HTR-8/SVneo (cell line): Measurements from ENCODE around the gene MRPL55.
A peak's percentile ranks its signal among the peaks of the same experiment; 100 is the strongest.

Experiments used
- DNase-seq: peaks from one replicate; pipeline ENCODE4 v3.0.0; 2011; ENCODE audit warnings: low spot score, mixed read lengths; ENCODE audit not compliant: insufficient read length
- FAIRE-seq: peaks from 2 replicates; lab custom pipeline; 2011; peaks lifted over from hg19 to GRCh38; lab: Jason Lieb, UNC

MRPL55 gene

GRCh38 chr1:228104526-228105269 is 4.4 kb downstream of the MRPL55 start:
- FAIRE-seq (no peak), DNase-seq (no peak)

DNA sequence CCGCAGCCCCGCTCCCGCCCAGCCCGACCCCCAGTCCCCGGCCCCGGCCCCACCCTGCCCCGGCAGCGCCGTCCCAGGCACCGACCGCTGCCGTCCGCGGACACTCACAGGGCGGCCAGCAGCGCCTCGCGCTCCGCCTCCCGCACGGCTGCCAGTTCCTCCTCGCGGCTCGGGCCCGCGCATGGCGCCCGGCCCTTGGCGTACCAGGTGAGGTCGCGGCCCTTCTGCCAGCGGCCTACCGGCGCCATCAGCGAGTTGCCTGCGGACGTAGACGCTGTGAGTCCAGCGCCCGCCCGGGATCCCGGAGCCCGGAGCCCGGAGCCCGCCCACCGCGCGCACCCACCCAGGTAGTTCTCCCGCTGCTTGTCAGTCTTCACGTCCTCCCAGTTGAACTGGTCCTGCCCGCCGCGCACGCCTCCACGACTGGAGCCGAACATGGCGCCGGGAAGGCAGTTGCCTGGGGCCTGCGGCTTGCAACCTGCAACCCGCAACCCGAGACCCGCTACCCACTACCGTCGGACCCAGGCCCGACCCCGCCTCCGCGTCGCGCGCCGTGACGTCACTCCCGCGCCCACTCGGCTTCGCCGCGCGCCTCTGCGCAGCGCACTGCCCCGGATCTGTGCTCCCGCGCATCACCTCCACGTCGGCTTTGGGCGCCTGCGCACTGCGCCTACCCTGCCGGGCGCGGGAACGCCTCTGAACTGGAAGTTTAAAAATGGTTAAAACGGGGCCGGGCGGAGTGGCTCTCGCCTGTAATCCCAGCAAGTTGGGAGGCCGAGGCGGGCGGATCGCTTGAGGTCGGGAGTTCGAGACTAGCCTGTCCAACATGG is 6.1 kb downstream of the MRPL55 start, which contains the start of gene C1orf35:
C1orf35 (minus strand) TSS at position 535 of the 830 bp plus-strand sequence; CDS start at position 437, 98 bp downstream.
- peak; percentile 99 for FAIRE-seq
- DNase-seq: peak; percentile 98

- FAIRE-seq (peak; percentile 20), DNase-seq (no peak)
Measured at GRCh38 chr1:228101994-228102790, 6.9 kb downstream of the MRPL55 start.

GRCh38 chr1:228101614-228101993 is 7.5 kb downstream of the MRPL55 start:
- DNase-seq (no peak), FAIRE-seq (no peak)

- no peak for FAIRE-seq
- no peak for DNase-seq
Measured at GRCh38 chr1:228100822-228101613, 8.1 kb downstream of the MRPL55 start.

DNA sequence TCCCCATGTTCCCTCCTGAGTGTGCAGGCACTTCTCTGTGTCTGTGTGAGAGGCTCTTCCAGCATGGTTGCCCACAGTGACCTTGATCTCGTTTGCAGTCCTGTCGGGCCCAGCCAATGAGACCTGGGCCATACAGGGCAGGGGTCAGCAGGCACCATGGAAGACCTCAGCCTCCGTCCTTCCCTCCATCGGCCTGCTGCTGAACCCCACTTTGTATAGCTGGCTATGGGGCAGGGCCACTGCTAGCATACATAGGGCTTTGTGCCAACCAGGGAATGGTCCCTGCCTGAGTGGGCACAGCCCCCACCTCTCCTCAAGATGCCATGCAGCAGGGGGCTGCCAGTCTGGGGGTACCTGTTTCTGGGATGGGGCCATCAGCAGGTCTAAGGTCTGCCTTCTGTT is 9.8 kb downstream of the MRPL55 start:
- no peak for FAIRE-seq
- DNase-seq: no peak

DNA sequence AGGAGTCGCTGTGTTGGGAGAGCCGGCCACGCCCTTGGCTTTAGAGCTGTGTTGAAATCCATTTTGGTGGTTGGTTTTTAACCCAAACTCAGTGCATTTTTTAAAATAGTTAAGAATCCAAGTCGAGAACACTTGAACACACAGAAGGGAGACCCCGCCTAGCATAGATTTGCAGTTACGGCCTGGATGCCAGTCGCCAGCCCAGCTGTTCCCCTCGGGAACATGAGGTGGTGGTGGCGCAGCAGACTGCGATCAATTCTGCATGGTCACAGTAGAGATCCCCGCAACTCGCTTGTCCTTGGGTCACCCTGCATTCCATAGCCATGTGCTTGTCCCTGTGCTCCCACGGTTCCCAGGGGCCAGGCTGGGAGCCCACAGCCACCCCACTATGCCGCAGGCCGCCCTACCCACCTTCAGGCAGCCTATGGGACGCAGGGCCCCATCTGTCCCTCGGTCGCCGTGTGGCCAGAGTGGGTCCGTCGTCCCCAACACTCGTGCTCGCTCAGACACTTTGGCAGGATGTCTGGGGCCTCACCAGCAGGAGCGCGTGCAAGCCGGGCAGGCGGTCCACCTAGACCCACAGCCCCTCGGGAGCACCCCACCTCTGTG is 10.7 kb downstream of the MRPL55 start:
- DNase-seq (no peak), FAIRE-seq (no peak)

DNA sequence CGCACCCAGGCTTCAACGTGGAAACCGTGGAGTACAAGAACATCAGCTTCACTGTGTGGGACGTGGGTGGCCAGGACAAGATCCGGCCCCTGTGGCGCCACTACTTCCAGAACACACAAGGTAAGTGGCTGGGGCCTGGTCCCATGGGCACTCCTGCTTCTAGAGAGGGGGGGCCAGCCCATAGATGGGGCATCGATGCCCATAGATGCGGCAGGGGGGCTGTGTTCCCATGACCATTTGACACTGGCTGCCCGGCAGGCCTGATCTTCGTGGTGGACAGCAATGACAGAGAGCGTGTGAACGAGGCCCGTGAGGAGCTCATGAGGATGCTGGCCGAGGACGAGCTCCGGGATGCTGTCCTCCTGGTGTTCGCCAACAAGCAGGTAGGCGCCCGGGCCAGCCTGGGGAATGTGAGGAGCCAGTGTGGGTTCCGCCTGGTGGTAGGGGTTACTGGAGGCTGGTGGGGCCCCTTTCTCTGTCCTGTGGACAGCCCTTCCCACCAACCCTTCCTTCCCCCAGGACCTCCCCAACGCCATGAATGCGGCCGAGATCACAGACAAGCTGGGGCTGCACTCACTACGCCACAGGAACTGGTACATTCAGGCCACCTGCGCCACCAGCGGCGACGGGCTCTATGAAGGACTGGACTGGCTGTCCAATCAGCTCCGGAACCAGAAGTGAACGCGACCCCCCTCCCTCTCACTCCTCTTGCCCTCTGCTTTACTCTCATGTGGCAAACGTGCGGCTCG is 11.6 kb downstream of the MRPL55 start:
- FAIRE-seq: no peak
- DNase-seq: no peak

DNA sequence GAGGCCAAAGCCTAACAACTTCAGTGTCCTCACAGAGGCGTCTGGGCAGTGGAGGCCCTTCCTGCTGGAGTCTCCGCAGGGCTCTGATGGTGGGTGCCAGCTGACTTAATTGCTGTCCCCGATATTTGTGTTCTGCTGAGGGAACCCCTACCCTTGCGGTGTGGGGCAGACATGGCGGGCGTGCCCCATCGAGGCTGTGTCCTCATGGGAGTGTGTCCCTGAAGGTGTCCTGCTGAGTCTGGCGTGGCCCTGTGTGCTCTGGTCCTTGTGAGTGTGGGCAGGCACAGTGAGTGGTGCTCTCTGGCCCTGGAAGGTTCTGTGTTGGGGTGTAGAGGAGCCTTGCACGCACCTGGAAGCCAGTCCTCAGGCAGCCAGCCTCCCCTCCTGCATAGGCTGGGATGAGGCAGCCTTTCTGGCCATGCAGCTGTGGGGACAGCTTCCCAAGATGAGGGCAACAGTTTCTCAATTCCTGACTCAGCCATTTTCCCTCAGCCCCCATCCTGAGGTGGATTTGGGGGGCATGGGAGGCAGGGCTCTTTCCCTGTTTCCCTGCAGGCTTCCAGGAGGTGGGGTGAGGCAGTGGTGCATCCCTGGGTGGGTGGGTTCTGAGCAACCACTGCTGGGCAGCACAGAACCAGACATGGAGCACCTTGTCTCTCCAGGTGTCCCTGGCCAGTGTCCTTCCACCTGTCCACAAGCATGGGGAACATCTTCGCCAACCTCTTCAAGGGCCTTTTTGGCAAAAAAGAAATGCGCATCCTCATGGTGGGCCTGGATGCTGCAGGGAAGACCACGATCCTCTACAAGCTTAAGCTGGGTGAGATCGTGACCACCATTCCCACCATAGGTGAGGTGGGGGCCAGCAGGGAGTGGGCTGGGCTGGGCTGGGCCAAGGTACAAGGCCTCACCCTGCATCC is 12.4 kb downstream of the MRPL55 start:
- FAIRE-seq (no peak), DNase-seq (no peak)

GRCh38 chr1:228095938-228096337 is 13.2 kb downstream of the MRPL55 start:
- FAIRE-seq (no peak), DNase-seq (no peak)

DNA sequence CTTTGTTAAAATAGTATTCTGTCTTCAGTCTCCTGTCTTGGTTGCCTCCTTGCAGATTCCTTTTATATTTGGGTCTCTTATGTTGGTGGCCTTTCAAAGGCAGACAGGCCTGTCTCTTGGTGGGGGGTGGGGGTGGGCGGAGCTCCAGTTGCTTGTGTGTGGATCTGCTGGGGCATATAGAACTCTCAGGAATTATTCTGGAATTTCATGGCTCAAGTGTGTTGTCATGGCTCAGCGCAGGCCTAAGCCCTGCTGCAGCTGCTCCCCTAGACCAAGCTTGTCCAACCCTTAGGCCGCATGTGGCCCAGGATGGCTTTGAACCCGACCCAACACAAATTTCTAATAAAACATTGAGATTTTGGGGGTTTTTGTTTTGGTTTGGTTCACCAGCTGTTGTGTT is 13.9 kb downstream of the MRPL55 start:
- DNase-seq (no peak), FAIRE-seq (no peak)

- FAIRE-seq: no peak
Measured at GRCh38 chr1:228094432-228095016, 14.6 kb downstream of the MRPL55 start.

DNA sequence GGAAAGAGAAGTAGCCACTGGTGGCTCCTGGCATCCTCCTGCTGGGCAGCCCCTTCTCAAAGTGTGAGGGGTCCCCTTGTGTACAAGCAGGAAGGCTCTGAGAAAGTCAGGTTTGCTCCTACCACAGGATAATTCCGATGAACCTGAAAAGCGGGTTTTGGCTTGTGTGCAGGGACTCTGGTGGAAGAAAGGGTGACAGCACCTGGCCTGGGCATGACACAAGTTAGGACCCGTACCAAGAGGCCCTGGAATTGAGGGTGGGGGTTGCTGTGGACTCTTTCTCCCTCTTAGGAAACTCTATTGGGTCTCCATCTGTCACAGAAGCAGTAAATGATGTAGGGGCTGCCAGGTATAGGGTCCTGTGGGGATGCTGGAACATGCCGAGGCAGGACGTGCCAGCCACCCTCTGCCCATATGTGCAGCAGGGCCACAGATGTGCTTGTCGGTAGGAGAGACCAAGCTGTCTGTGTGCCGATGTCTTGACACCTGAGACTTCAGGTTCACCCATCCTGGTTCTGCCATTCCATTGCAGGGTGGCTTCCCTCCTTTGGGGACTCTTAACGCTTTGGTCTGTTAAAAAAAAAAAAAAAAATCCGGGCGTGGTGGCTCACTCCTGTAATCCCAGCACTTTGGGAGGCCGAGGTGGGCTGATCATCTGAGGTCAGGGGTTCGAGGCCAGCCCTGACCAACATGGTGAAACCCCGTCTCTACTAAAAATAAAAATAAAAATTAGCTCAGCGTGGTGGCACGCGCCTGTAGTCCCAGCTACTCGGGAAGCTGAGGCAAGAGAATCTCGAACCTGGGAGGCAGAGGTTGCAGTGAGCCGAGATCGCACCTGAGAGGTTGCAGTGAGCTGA is 15.8 kb downstream of the MRPL55 start:
- FAIRE-seq: no peak

More at GRCh38 chr1:228094432-228095016, 14.6 kb downstream of the MRPL55 start:
- no peak for DNase-seq

DNA sequence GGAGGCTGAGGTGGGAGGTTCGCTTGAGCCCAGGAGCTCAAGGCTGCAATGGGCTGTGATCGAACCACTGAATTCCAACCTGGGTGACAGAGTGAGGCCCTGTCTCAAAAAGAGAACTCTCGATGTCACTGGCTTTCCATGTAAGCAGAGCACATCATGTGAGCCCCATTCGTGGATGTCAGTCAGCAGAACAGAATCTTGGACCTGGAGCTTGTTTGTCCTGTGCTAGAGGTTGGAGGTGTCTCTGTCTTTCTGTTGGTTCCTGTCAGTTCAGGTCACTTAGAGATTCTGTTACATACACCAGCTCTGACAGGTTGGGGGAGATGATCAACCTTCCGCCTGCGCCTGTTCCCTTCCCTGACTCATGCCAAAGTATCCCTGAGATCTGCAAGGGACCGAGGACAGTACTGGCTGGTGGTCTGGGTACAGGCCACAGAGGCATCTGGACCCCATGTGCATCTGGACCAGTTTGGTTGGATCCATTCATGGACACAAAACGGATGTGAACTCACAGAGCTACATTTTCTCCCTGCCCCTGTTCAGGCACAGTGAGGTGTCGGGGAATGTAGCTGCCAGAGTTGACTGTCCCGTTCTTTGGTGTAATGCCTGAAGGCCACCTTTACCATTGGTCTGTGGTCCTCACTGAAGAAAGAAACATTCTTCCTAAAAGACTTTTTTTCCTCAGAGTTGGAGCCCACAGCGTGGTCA is 16.6 kb downstream of the MRPL55 start:
- DNase-seq (no peak), FAIRE-seq (no peak)

More for the DNA sequence above, 15.8 kb downstream of the MRPL55 start:
- DNase-seq: no peak

- DNase-seq (no peak), FAIRE-seq (no peak)
Measured at GRCh38 chr1:228091084-228091483, 18.0 kb downstream of the MRPL55 start.

DNA sequence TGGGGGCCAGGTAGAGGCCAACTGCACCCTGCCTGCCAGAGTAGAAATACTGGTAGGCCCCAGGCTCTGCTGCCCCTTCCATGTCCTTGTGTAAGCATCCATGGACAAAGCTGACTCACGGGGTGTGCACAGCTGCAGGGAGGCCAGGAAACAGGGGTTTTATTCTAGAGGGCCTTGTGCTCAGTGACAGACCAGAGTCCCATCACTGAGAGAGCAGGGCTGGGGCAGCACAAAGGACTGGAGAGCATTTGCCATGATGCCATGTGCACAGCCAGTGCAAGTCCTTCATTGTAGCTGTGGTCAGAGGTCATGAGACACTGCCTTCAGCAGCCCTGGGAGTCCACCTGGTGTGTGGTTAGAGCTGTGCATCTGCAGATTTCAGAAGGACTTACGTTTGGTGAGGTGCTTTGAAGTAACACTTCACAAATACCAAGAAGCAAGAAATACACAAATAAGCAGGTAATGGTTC is 18.5 kb downstream of the MRPL55 start:
- no peak for FAIRE-seq
- no peak for DNase-seq
